Measurements from ENCODE around the gene FUCA1.

FUCA1 gene

DNA sequence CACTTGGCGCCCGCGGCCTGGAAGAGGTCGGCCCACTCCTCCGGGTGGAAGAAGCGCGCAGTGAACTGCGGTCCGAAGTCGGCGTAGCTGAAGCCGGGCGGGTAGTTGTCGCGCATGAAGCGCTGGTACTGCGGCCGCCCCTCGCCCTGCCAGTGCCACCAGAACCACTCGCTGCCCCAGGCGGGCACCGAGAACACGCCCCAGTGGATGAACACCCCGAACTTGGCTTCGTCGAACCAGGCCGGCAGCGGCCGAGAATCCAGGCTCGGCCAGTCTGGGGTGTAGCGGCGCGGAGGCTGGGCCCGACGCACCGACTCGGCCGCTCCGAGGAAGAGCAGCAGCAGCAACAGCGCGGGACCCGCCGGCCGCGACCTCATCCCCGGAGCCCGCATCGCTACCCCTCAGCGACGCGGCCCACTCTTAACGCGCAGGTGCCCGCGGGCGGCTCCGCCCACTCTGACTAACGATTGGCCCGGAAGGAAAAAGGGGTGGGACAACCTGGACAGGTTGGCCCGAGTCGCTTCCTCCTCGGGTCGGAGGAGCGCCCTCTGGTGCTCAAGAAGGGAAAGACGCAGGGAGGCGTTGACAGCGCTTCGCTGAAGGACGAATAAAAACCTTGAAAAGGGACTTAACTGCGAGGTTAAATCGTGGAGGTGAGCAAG, at the start of gene FUCA1:
Gene FUCA1 (minus strand): TSS at position 396 of the 662 bp plus-strand sequence. CDS start 4 bp downstream, at position 392.
- peak; percentile 76 for DNase-seq
- TF ChIP-seq, protein P1, sequence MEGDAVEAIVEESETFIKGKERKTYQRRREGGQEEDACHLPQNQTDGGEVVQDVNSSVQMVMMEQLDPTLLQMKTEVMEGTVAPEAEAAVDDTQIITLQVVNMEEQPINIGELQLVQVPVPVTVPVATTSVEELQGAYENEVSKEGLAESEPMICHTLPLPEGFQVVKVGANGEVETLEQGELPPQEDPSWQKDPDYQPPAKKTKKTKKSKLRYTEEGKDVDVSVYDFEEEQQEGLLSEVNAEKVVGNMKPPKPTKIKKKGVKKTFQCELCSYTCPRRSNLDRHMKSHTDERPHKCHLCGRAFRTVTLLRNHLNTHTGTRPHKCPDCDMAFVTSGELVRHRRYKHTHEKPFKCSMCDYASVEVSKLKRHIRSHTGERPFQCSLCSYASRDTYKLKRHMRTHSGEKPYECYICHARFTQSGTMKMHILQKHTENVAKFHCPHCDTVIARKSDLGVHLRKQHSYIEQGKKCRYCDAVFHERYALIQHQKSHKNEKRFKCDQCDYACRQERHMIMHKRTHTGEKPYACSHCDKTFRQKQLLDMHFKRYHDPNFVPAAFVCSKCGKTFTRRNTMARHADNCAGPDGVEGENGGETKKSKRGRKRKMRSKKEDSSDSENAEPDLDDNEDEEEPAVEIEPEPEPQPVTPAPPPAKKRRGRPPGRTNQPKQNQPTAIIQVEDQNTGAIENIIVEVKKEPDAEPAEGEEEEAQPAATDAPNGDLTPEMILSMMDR (IDR thresholded peaks at IDR 0.05; ENCODE audit: low read depth, low read length, missing control alignments), result peak; percentile 95
- Histone ChIP-seq H3K36me3 (replicated peaks) (no peaks in the 10 kb centered on the region), H3K27me3 (replicated peaks) (no peaks in the 10 kb centered on the region), H3K27ac (no peak within 1 kb of the TSS), H3K4me3 (ENCODE audit: low read depth, low read length) (peak within 1 kb of the TSS; percentile 69)
- in situ Hi-C loops (cut with HindIII; ENCODE audit: low pct_ligation_motif_present, low sequenced_read_pairs), result no loop called here

DNA sequence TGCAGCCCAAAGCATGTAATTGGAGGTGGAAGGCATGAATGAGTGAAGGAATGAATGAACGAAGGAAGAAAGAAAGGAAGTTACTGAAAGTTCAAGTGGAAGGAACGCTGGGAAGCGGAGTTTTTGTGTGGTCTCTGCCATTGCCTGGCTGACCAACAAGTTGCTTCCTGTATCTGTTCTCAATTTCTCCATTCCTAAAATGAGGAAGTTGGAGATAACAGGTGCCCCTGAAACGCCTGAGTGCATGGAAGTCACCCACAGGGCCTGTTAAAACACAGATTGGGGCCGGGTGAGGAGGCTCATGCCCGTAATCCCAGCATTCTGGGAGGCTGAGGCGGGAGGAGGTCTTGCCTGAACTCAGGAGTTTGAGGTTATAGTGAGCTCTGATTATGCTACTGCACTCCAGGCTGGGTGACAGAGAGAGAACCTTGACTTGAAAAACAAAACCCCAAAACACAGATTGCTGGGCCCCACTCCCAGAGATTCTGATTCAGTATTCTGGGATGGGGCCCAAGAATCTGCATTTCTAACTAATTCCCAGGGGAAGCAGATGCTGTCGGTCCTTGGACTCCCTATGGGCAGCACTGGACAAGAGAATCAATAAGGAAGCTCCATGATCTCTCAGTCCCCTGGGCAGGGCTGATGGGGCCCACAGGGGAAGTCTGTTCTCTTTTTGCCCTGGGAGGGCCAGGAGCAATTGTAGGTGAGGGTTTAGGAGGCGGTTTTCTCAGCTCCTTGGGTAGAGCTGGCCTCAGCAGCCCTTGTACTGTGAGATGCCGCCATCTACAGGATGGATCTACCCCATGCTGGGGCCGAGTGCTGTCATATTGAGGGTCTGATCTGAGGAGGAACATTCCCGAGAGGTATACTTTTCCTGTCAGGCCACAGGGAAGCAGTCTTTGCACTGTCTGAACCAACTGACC, 48.4 kb upstream of the FUCA1 start:
- Histone ChIP-seq H3K27ac (no peak overlapping the region), H3K4me3 (ENCODE audit: low read depth, low read length) (no peak overlapping the region), H3K27me3 (replicated peaks) (no peaks in the 10 kb centered on the region), H3K36me3 (replicated peaks) (no peaks in the 10 kb centered on the region)
- in situ Hi-C loops (cut with HindIII; ENCODE audit: low pct_ligation_motif_present, low sequenced_read_pairs), result no loop called here
- TF ChIP-seq, protein P1 (IDR thresholded peaks at IDR 0.05; ENCODE audit: low read depth, low read length, missing control alignments), result peak; percentile 90
- peak; percentile 52 for DNase-seq

DNA sequence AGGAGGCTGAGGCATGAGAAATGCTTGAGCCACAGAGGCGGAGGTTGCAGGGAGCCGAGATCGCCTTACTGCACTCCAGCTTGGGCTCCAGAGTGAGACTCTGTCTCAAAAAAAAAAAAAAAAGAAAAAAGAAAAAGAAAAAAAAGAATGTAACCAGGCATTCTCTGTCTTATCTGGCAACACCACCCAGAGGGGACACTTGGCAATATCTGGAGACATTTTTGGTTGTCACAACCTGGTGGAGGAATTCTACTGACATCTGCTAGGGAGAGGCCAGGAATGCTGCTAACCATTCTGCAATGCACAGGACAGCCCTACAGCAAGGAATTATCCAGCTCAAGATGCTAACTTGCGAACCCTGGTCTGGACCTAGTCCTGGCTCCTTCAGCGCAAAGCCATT, 47.4 kb upstream of the FUCA1 start:
- Histone ChIP-seq H3K27me3 (replicated peaks) (no peaks in the 10 kb centered on the region), H3K36me3 (replicated peaks) (no peaks in the 10 kb centered on the region), H3K4me3 (ENCODE audit: low read depth, low read length) (no peak overlapping the region), H3K27ac (no peak overlapping the region)
- in situ Hi-C loops (cut with HindIII; ENCODE audit: low pct_ligation_motif_present, low sequenced_read_pairs), result no loop called here
- DNase-seq, result no peak
- TF ChIP-seq, protein P1 (IDR thresholded peaks at IDR 0.05; ENCODE audit: low read depth, low read length, missing control alignments), result no peak

DNA sequence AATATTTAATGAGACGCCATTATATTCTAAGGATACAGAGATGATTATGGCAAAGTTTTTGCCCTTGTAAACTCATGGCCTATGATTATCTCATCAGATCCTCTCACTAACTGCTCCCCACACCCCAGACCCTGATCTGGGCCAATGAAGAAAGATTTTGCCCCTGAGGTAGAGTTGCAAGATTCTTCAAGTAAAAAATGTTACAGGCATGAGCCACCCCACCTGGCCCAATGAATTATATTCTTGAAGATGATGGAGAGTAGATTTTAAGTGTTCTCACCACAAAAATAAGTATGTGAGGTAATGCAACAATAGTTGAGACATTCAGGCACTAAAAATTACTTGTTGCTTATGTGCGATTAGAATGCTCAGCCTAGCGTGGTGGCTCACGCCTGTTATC, 46.8 kb upstream of the FUCA1 start:
- in situ Hi-C loops (cut with HindIII; ENCODE audit: low pct_ligation_motif_present, low sequenced_read_pairs), result no loop called here
- Histone ChIP-seq H3K27ac (no peak overlapping the region), H3K27me3 (replicated peaks) (no peaks in the 10 kb centered on the region), H3K36me3 (replicated peaks) (no peaks in the 10 kb centered on the region), H3K4me3 (ENCODE audit: low read depth, low read length) (no peak overlapping the region)
- DNase-seq, result no peak
- TF ChIP-seq, protein P1 (IDR thresholded peaks at IDR 0.05; ENCODE audit: low read depth, low read length, missing control alignments), result no peak

DNA sequence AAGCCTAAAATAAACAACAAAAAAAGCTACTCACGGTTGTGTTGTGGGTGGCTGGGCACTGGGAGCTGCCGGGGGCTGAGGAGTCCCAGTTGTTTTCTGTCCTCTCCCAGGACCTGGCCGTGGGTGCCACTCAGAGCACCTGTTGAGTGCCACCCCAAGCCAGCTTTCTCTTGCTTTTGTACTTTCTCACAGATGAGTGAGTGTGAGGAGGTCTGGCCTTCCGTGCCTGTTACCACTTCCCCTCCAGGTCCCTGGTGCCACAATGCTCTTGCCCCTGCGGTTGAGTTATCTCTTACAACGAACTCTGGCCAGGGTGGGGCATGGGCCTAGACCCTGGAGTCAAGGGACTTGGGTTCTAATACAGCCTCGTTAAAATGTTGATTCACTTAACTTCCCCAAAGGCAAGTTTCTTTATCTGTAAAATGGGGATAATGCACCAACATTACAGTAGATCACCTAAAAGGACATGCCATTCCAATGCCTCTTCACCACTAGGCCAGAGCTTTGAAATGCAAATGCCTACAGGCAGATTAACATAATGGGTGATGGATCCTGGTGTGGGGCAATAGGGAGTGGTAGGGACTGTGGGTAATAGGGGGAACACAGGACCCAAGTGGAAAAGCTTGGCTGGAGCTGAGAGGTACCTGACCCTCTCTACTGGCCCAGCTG, 45.3 kb upstream of the FUCA1 start, which contains the start of gene CNR2:
Gene CNR2 (minus strand): TSS at position 151 of the 669 bp plus-strand sequence. CDS start 37,745 bp downstream, outside the sequence.
- TF ChIP-seq, protein P1 (IDR thresholded peaks at IDR 0.05; ENCODE audit: low read depth, low read length, missing control alignments), result no peak
- Histone ChIP-seq H3K27ac (no peak within 1 kb of the TSS), H3K27me3 (replicated peaks) (no peaks in the 10 kb centered on the region), H3K36me3 (replicated peaks) (no peaks in the 10 kb centered on the region), H3K4me3 (ENCODE audit: low read depth, low read length) (no peak within 1 kb of the TSS)
- DNase-seq, result no peak
- in situ Hi-C loops (cut with HindIII; ENCODE audit: low pct_ligation_motif_present, low sequenced_read_pairs), result no loop called here
